ENCODE data around the gene WWOX. TPM values are rescaled to one million over a fixed set of nuclear protein-coding genes. Genes with fewer than 3 reads are reported as not detected.
A peak's percentile ranks its signal among the peaks of the same experiment; 100 is the strongest.

The WWOX gene
- total RNA-seq, 6 experiments from 2014 or later, result 13.0 to 24.3 (median 16.5) TPM

- peaks cover 0 to 10% (median 2%) of the 10 kb centered on the region in 4 donors for H3K4me1 ChIP-seq
- peak in 1 of 3 donors; percentile 73 for DNase-seq
- H3K9me3 ChIP-seq, result no peaks in the 10 kb centered on the region
- peak; percentile 97 to 99 (median 98) for ATAC-seq
- no peaks in the 10 kb centered on the region for H3K36me3 ChIP-seq
- intact Hi-C loops (cut with DNase I), result no loop called here
- peak overlapping the region in 2 of 3 donors; percentile 1 to 25 for H3K4me3 ChIP-seq
- H3K27ac ChIP-seq, result peak overlapping the region in 2 of 3 donors; percentile 61 to 68
- H3K27me3 ChIP-seq, result no peaks in the 10 kb centered on the region
- 70% methylated on average over 2 of the region's 3 CpGs for WGBS (ENCODE audit: insufficient coverage, low coverage, low lambda C conversion rate, missing lambda C conversion rate)
- TF ChIP-seq POLR2A (IDR thresholded peaks at IDR 0.05) (no peak), CTCF (IDR thresholded peaks at IDR 0.05) (no peak)
Measured at GRCh38 chr16:78284957-78285434, 185.5 kb downstream of the WWOX start.

GRCh38 chr16:78285437-78285922 is 186.0 kb downstream of the WWOX start:
- Histone ChIP-seq H3K4me3 (no peak overlapping the region), H3K9me3 (no peaks in the 10 kb centered on the region), H3K36me3 (no peaks in the 10 kb centered on the region), H3K27me3 (no peaks in the 10 kb centered on the region), H3K4me1 (peaks cover 0 to 11% (median 2%) of the 10 kb centered on the region in 4 donors), H3K27ac (peak overlapping the region in 2 of 3 donors; percentile 61 to 68)
- intact Hi-C loops (cut with DNase I), result no loop called here
- no peak for TF ChIP-seq POLR2A (IDR thresholded peaks at IDR 0.05)
- TF ChIP-seq CTCF (IDR thresholded peaks at IDR 0.05), result no peak
- ATAC-seq (no peak), DNase-seq (no peak)
- WGBS (ENCODE audit: insufficient coverage, low coverage, low lambda C conversion rate, missing lambda C conversion rate), result 61% methylated on average over 3 of the region's 6 CpGs

GRCh38 chr16:78286065-78286464 is 186.6 kb downstream of the WWOX start:
- H3K27ac ChIP-seq, result peak overlapping the region in 1 of 3 donors; percentile 61
- H3K36me3 ChIP-seq, result no peaks in the 10 kb centered on the region
- H3K4me1 ChIP-seq, result peaks cover 0 to 17% (median 2%) of the 10 kb centered on the region in 4 donors
- no peak for ATAC-seq
- H3K9me3 ChIP-seq, result no peaks in the 10 kb centered on the region
- no peak for DNase-seq
- TF ChIP-seq POLR2A (IDR thresholded peaks at IDR 0.05) (no peak), CTCF (IDR thresholded peaks at IDR 0.05) (no peak)
- no peak overlapping the region for H3K4me3 ChIP-seq
- intact Hi-C loops (cut with DNase I), result no loop called here
- no peaks in the 10 kb centered on the region for H3K27me3 ChIP-seq
- WGBS (ENCODE audit: insufficient coverage, low coverage, low lambda C conversion rate, missing lambda C conversion rate), result 90% methylated on average over 4 of the region's 4 CpGs

GRCh38 chr16:78288888-78289287 is 189.4 kb downstream of the WWOX start:
- DNase-seq (no peak), ATAC-seq (no peak)
- intact Hi-C loops (cut with DNase I), result no loop called here
- 85% methylated on average over 6 of the region's 9 CpGs for whole genome bisulfite sequencing (ENCODE audit: insufficient coverage, low coverage, low lambda C conversion rate, missing lambda C conversion rate)
- Histone ChIP-seq H3K9me3 (no peaks in the 10 kb centered on the region), H3K4me1 (peaks cover 0 to 43% (median 11%) of the 10 kb centered on the region in 4 donors), H3K27me3 (no peaks in the 10 kb centered on the region), H3K27ac (no peak overlapping the region), H3K36me3 (no peaks in the 10 kb centered on the region), H3K4me3 (no peak overlapping the region)
- TF ChIP-seq POLR2A (IDR thresholded peaks at IDR 0.05), result no peak
- no peak for TF ChIP-seq CTCF (IDR thresholded peaks at IDR 0.05)

All from right lobe of liver (tissue), 6 donors.